Effector memory CD8-positive, alpha-beta T cell (primary cell): ENCODE measurements around the gene PROCA1.
A peak's percentile ranks its signal among the peaks of the same experiment; 100 is the strongest.

Experiments
- ATAC-seq: fragments of 150-1000 bp; cut with Tn5 transposase; replicated peaks from 2 replicates; pipeline ENCODE4 v1.10.0; 2021; ENCODE audit warnings: mild to moderate bottlenecking, moderate library complexity
- DNase-seq, 3 experiments: peaks; one replicate each; pipeline ENCODE4 v3.0.0; 2021
- H3K27ac Mint-ChIP-seq, 2 donors: one replicate each; pipeline ENCODE4 v1.8.0; 2022; ENCODE audit warnings: mild to moderate bottlenecking in 2 of 2, mixed read lengths in 2 of 2, moderate library complexity in 2 of 2
- H3K27me3 Mint-ChIP-seq, 2 donors: one replicate each; pipeline ENCODE4 v1.8.0; 2022; ENCODE audit warnings: mixed read lengths in 2 of 2
- H3K36me3 Mint-ChIP-seq: one replicate; pipeline ENCODE4 v1.8.0; 2022; ENCODE audit warnings: mild to moderate bottlenecking, moderate library complexity, mixed read lengths; ENCODE audit not compliant: insufficient read depth
- H3K4me1 Mint-ChIP-seq, 2 donors: one replicate each; pipeline ENCODE4 v1.8.0; 2022; ENCODE audit warnings: low read depth in 2 of 2, mixed read lengths in 2 of 2
- H3K4me3 Mint-ChIP-seq, 2 donors: one replicate each; pipeline ENCODE4 v1.8.0; 2022; ENCODE audit warnings: mild to moderate bottlenecking in 2 of 2, mixed read lengths in 2 of 2, moderate library complexity in 2 of 2
- H3K9me3 Mint-ChIP-seq, 2 donors: one replicate each; pipeline ENCODE4 v1.8.0; 2022; ENCODE audit warnings: mixed read lengths in 2 of 2
- total RNA-seq, 9 experiments: gene quantifications; one replicate each; lab custom pipeline; 2026; lab: John Stamatoyannopoulos, UW

Gene PROCA1, protein sequence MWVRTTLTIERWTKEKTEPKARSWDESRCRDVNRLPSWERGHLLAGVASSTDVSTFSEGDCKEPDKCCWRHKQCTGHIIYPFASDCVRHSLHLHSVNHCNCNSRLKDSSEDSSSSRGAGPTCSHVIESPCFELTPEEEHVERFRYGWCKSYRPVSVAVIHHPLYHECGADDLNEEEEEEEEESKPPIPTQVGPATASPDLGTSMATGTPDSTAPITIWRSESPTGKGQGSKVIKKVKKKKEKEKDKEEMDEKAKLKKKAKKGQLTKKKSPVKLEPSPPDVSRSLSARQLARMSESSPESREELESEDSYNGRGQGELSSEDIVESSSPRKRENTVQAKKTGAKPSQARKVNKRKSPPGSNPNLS
- 1.6 to 11.9 (median 3.5) reads per million in 9 experiments for total RNA-seq

- DNase-seq (no peak), ATAC-seq (peak; percentile 50)
- H3K36me3 Mint-ChIP-seq = peaks cover 12% of the 10 kb centered on the region
- peak within 1 kb of the TSS; percentile 87 to 90 for H3K4me3 Mint-ChIP-seq
- no peaks in the 10 kb centered on the region for H3K9me3 Mint-ChIP-seq
- peaks cover 0 to 25% of the 10 kb centered on the region in 2 donors for H3K27me3 Mint-ChIP-seq
- peak within 1 kb of the TSS; percentile 91 for H3K27ac Mint-ChIP-seq
- H3K4me1 Mint-ChIP-seq = peaks cover 12 to 16% of the 10 kb centered on the region in 2 donors
Observed at GRCh38 chr17:28711723-28712031, at the start of gene PROCA1. Gene PROCA1 (minus strand): TSS chr17:28711888. CDS start chr17:28711660, 228 bp downstream.

DNA sequence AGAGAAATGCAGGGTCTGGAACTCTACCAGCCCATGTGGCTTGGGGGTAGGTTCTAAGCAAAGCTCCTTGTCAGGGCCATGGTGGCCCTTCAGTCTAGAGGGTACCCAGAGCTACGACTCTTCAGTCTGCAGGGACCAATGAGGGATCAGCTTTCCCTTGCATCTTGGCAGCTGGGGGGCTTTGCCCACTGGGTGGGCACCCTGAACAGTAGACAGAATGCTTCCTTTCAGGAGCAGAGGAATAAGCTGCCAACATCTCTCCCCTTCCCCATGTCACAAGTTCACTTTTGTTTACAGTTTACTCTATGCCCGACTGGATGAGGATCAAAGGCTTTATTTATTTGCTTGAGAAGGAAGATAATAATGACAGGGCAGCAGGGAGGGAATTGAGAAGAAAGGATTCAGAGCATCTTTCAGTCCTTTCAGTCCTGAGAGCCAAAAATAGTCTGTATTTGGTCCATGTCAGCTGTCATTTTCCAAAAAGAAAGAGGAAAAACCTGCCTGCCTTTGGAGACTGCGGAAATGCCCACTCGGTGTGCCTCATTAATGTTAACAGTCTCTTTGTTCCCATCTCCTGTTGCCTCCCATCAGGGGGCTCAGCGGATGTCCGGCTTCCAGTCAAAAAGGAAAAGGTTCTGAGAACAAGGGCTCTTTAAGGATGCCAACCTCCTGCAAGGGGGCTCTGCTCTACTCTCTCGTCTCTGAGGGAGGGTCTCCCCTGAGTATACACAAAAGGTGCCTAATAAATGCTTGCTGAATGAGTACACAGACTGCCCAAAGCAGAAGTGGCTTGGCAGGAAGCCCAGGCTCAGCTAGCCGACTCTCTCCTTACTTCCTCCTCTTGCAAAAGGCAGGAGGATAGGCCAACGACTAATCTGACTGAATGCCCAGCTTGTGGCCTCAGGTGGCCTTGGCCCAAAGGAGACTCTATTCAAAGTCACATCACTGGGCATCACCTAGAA lies 49.2 kb upstream of the PROCA1 start:
- Mint-ChIP-seq H3K9me3 (no peaks in the 10 kb centered on the region), H3K36me3 (peaks cover 25% of the 10 kb centered on the region), H3K27me3 (no peaks in the 10 kb centered on the region), H3K27ac (no peak overlapping the region), H3K4me3 (no peak overlapping the region), H3K4me1 (peaks cover 0 to 3% of the 10 kb centered on the region in 2 donors)
- DNase-seq (no peak), ATAC-seq (no peak)

GRCh38 chr17:28759256-28759865 lies 47.7 kb upstream of the PROCA1 start:
- DNase-seq (no peak), ATAC-seq (no peak)
- no peak overlapping the region for H3K4me3 Mint-ChIP-seq
- H3K4me1 Mint-ChIP-seq = peaks cover 0 to 3% of the 10 kb centered on the region in 2 donors
- H3K36me3 Mint-ChIP-seq = peaks cover 32% of the 10 kb centered on the region
- H3K27ac Mint-ChIP-seq = peak overlapping the region; percentile 56 to 78
- no peaks in the 10 kb centered on the region for H3K27me3 Mint-ChIP-seq
- H3K9me3 Mint-ChIP-seq = no peaks in the 10 kb centered on the region

- Mint-ChIP-seq H3K27me3 (no peaks in the 10 kb centered on the region), H3K27ac (peak overlapping the region in 1 of 2 donors; percentile 78), H3K9me3 (no peaks in the 10 kb centered on the region), H3K4me3 (no peak overlapping the region), H3K36me3 (peaks cover 27% of the 10 kb centered on the region), H3K4me1 (no peaks in the 10 kb centered on the region)
- ATAC-seq (no peak), DNase-seq (no peak)
Observed at GRCh38 chr17:28758411-28759121, 46.9 kb upstream of the PROCA1 start.

DNA sequence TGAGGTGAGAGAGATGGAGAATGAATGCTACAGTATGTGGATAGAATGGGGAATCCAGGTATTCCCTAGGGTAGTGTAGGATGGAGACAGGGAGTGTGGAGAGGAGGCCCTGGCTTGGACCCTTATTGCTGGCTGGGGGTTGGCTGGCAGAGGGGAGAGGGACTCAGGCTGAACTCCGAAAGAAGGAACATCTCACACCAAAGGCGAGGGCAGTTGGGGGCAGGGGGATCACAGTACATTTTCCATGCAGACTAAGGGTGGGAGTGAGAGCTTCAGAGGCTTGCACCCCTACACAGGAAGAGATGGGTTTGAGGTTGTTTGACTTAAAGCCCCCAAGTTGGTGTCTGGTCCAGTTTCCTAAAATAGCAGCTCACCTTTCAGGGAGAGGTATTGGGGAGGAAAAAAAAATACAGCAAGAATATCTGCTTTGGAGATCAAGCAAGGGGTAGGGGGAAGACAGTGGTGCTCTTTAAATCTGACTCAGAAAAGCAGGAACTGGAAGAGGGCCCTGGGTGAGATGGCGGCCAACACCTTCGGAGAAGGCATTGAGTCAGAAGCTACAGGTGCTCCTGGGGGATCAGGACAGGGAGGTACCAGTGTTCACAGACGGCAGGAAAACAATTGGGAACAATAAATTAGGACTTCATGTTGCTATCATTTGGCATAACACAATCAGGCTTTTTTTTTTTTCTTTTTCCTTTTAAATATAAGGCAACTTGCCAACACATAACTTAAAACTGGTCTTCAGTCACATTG lies 44.5 kb upstream of the PROCA1 start:
- Mint-ChIP-seq H3K9me3 (no peaks in the 10 kb centered on the region), H3K36me3 (peaks cover 29% of the 10 kb centered on the region), H3K4me1 (no peaks in the 10 kb centered on the region), H3K27ac (peak overlapping the region in 1 of 2 donors; percentile 32), H3K27me3 (no peaks in the 10 kb centered on the region), H3K4me3 (no peak overlapping the region)
- DNase-seq (no peak), ATAC-seq (no peak)

GRCh38 chr17:28755486-28755885 lies 43.8 kb upstream of the PROCA1 start:
- H3K27me3 Mint-ChIP-seq = no peaks in the 10 kb centered on the region
- no peaks in the 10 kb centered on the region for H3K9me3 Mint-ChIP-seq
- H3K36me3 Mint-ChIP-seq = peaks cover 32% of the 10 kb centered on the region
- H3K4me3 Mint-ChIP-seq = no peak overlapping the region
- no peak for DNase-seq
- H3K4me1 Mint-ChIP-seq = no peaks in the 10 kb centered on the region
- H3K27ac Mint-ChIP-seq = no peak overlapping the region
- ATAC-seq = no peak

GRCh38 chr17:28751600-28752366 lies 40.1 kb upstream of the PROCA1 start:
- ATAC-seq = no peak
- no peaks in the 10 kb centered on the region for H3K9me3 Mint-ChIP-seq

GRCh38 chr17:28750178-28751047 lies 38.7 kb upstream of the PROCA1 start:
- H3K27ac Mint-ChIP-seq = no peak overlapping the region
- ATAC-seq = peak; percentile 92

More at GRCh38 chr17:28751600-28752366, 40.1 kb upstream of the PROCA1 start:
- peaks cover 0 to 8% of the 10 kb centered on the region in 2 donors for H3K4me1 Mint-ChIP-seq
- no peak for DNase-seq
- no peak overlapping the region for H3K27ac Mint-ChIP-seq
- H3K27me3 Mint-ChIP-seq = no peaks in the 10 kb centered on the region
- H3K36me3 Mint-ChIP-seq = peaks cover 42% of the 10 kb centered on the region
- no peak overlapping the region for H3K4me3 Mint-ChIP-seq

DNA sequence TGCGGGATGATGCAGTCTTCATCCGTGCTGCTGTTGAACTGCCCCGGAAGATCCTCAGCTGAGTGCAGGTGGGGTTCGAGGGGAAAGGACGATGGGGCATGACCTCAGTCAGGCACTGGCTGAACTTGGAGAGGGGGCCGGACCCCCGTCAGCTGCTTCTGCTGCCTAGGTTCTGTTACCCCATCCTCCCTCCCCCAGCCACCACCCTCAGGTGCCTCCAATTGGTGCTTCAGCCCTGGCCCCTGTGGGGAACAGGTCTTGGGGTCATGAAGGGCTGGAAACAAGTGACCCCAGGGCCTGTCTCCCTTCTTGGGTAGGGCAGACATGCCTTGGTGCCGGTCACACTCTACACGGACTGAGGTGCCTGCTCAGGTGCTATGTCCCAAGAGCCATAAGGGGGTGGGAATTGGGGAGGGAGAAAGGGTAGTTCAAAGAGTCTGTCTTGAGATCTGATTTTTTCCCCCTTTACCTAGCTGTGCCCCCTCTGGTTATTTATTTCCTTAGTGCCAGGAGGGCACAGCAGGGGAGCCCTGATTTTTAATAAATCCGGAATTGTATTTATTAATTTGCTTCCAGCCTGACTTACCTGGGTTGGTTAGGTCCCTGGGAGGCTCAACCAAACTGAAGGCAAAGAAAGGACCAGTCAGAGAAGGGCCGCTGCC lies 38.0 kb upstream of the PROCA1 start:
- ATAC-seq = no peak

More at GRCh38 chr17:28750178-28751047, 38.7 kb upstream of the PROCA1 start:
- H3K4me1 Mint-ChIP-seq = peaks cover 3 to 11% of the 10 kb centered on the region in 2 donors
- H3K27me3 Mint-ChIP-seq = no peaks in the 10 kb centered on the region
- DNase-seq = peak; percentile 87 to 89 (median 89)
- no peak overlapping the region for H3K4me3 Mint-ChIP-seq
- no peaks in the 10 kb centered on the region for H3K9me3 Mint-ChIP-seq
- peaks cover 38% of the 10 kb centered on the region for H3K36me3 Mint-ChIP-seq

DNA sequence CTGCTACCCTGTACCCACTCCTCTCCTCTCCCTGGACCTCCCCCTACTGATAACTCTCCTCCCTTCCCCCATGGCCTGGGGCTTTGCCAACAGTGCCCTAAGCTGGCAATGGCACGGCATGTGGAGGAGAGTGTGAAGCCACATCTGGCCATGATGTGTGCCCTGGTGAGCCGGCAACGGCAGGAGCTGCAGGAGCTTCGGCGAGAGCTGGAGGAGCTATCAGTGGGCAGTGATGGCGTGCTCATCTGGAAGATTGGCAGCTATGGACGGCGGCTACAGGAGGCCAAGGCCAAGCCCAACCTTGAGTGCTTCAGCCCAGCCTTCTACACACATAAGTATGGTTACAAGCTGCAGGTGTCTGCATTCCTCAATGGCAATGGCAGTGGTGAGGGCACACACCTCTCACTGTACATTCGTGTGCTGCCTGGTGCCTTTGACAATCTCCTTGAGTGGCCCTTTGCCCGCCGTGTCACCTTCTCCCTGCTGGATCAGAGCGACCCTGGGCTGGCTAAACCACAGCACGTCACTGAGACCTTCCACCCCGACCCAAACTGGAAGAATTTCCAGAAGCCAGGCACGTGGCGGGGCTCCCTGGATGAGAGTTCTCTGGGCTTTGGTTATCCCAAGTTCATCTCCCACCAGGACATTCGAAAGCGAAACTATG lies 37.3 kb upstream of the PROCA1 start:
- DNase-seq = no peak
- peaks cover 48% of the 10 kb centered on the region for H3K36me3 Mint-ChIP-seq
- H3K9me3 Mint-ChIP-seq = no peaks in the 10 kb centered on the region
- no peaks in the 10 kb centered on the region for H3K27me3 Mint-ChIP-seq
- peak overlapping the region; percentile 46 to 82 for H3K27ac Mint-ChIP-seq
- H3K4me1 Mint-ChIP-seq = peaks cover 12 to 14% of the 10 kb centered on the region in 2 donors
- no peak overlapping the region for H3K4me3 Mint-ChIP-seq
- no peak for ATAC-seq

More for the DNA sequence above, 38.0 kb upstream of the PROCA1 start:
- H3K9me3 Mint-ChIP-seq = no peaks in the 10 kb centered on the region
- H3K27me3 Mint-ChIP-seq = no peaks in the 10 kb centered on the region
- H3K27ac Mint-ChIP-seq = no peak overlapping the region
- H3K4me1 Mint-ChIP-seq = peaks cover 10 to 14% of the 10 kb centered on the region in 2 donors
- DNase-seq = no peak
- no peak overlapping the region for H3K4me3 Mint-ChIP-seq
- H3K36me3 Mint-ChIP-seq = peaks cover 43% of the 10 kb centered on the region
